B cell (primary cell): ENCODE results near the gene PACSIN3. TPM values are rescaled to one million over a fixed set of nuclear protein-coding genes. Genes with fewer than 3 reads are reported as not detected.
A peak's percentile ranks its signal among the peaks of the same experiment; 100 is the strongest.

Experiments
- ATAC-seq: fragments of 200-7000 bp; cut with Tn5 transposase; one replicate; pipeline ENCODE4 v1.10.0; 2021; ENCODE audit warnings: low read depth, mild to moderate bottlenecking, moderate number of reproducible peaks, moderate library complexity
- CTCF ChIA-PET: fragments of 350-600 bp; sonication (Branson Sonifier 250); formaldehyde crosslinking; loops from one replicate; lab custom pipeline; 2021; ENCODE audit warnings: antibody characterized with exemption, inconsistent platforms; lab: Charles Lee
- POLR2A ChIA-PET: fragments of 350-600 bp; sonication (Branson Sonifier 250); formaldehyde crosslinking; loops from one replicate; lab custom pipeline; 2021; ENCODE audit warnings: antibody characterized with exemption; lab: Charles Lee
- DNase-seq: peaks from one replicate; pipeline ENCODE4 v3.0.0; 2013
- H2AFZ ChIP-seq: 2 replicates; pipeline ENCODE4 v1.6.1; 2012; ENCODE audit warnings: mild to moderate bottlenecking, low read depth, low read length; ENCODE audit not compliant: insufficient read depth, poor library complexity, severe bottlenecking
- H3K27ac ChIP-seq, 2 donors: 1 replicate in 1 of 2; 2 replicates in 1 of 2; pipeline ENCODE4 v1.5.1; 2012 to 2013; ENCODE audit warnings: low read length in 2 of 2, mild to moderate bottlenecking in 2 of 2, moderate library complexity in 1 of 2
- H3K27me3 ChIP-seq, 4 experiments: fragments of 200-600 bp in 1 of 4; sonication (generic) in 1 of 4; replicated peaks in 1 of 4; 1 replicate in 2 of 4; 2 replicates in 2 of 4; pipeline versions ENCODE4 v1.6.1 to v1.7.0; 2013 to 2016; ENCODE audit warnings: low read length in 3 of 4, mild to moderate bottlenecking in 2 of 4, mixed read lengths in 1 of 4, moderate library complexity in 1 of 4; ENCODE audit not compliant: insufficient read depth in 4 of 4, control insufficient read depth in 3 of 4; ENCODE audit errors: control extremely low read depth in 1 of 4
- H3K36me3 ChIP-seq, 2 experiments: replicated peaks in 1 of 2; 1 replicate in 1 of 2; 2 replicates in 1 of 2; pipeline versions ENCODE4 v1.6.1 to v1.7.1; 2013; ENCODE audit warnings: low read length in 1 of 2; ENCODE audit not compliant: insufficient read depth in 2 of 2, control insufficient read depth in 1 of 2; ENCODE audit errors: control extremely low read depth in 1 of 2, extremely low read depth in 1 of 2
- H3K4me1 ChIP-seq, 2 donors: fragments of 200-600 bp in 1 of 2; sonication (generic) in 1 of 2; 1 replicate in 1 of 2; 2 replicates in 1 of 2; pipeline versions ENCODE4 v1.5.1 to v1.6.1; 2013 to 2017; ENCODE audit warnings: low read length in 2 of 2; ENCODE audit not compliant: control insufficient read depth in 2 of 2, insufficient read depth in 2 of 2
- H3K4me2 ChIP-seq: replicated peaks from 2 replicates; pipeline ENCODE3; 2012; ENCODE audit warnings: mild to moderate bottlenecking, low read depth, low read length; ENCODE audit not compliant: poor library complexity, severe bottlenecking
- H3K4me3 ChIP-seq, 5 experiments: fragments of 200-600 bp in 1 of 5; sonication (generic) in 1 of 5; 1 replicate in 3 of 5; 2 replicates in 2 of 5; pipeline versions ENCODE4 v1.5.1 to v1.7.0; 2011 to 2016; ENCODE audit warnings: low read length in 4 of 5, mild to moderate bottlenecking in 4 of 5, low read depth in 2 of 5, control low read depth in 1 of 5, moderate library complexity in 1 of 5; ENCODE audit not compliant: insufficient read depth in 1 of 5; ENCODE audit errors: control extremely low read depth in 1 of 5, extremely low read depth in 1 of 5
- H3K79me2 ChIP-seq: fragments of 200-600 bp; sonication (generic); one replicate; pipeline ENCODE4 v1.6.0; 2016; ENCODE audit warnings: low read length; ENCODE audit not compliant: control insufficient read depth, insufficient read depth
- H3K9ac ChIP-seq: fragments of 200-600 bp; sonication (generic); 2 replicates; pipeline ENCODE4 v1.6.1; 2017; ENCODE audit warnings: mild to moderate bottlenecking, low read length, moderate library complexity
- H3K9me3 ChIP-seq, 3 donors: one replicate each; pipeline versions ENCODE4 v1.6.1 to v1.7.1; 2013; ENCODE audit warnings: low read length in 2 of 3; ENCODE audit not compliant: control insufficient read depth in 2 of 3, insufficient read depth in 1 of 3; ENCODE audit errors: control extremely low read depth in 1 of 3
- H4K20me1 ChIP-seq: 2 replicates; pipeline ENCODE4 v1.6.0; 2012; ENCODE audit warnings: mild to moderate bottlenecking, low read length; ENCODE audit not compliant: insufficient read depth, control insufficient read depth, poor library complexity, severe bottlenecking
- H3K27ac Mint-ChIP-seq: one replicate; pipeline ENCODE4 v1.8.0; 2021; ENCODE audit warnings: mixed read lengths
- H3K27me3 Mint-ChIP-seq: one replicate; pipeline ENCODE4 v1.8.0; 2021; ENCODE audit warnings: mixed read lengths
- H3K4me1 Mint-ChIP-seq: one replicate; pipeline ENCODE4 v1.8.0; 2021; ENCODE audit warnings: mixed read lengths
- H3K4me3 Mint-ChIP-seq: one replicate; pipeline ENCODE4 v1.8.0; 2021; ENCODE audit warnings: mixed read lengths
- H3K9me3 Mint-ChIP-seq: one replicate; pipeline ENCODE4 v1.8.0; 2022; ENCODE audit warnings: mixed read lengths; ENCODE audit not compliant: insufficient read depth
- EZH2 ChIP-seq: IDR thresholded peaks from 2 replicates; pipeline ENCODE4 v1.6.1; 2012; ENCODE audit warnings: borderline replicate concordance, low read depth, mild to moderate bottlenecking, moderate library complexity, low read length; ENCODE audit not compliant: insufficient read depth, poor library complexity, severe bottlenecking
- WGBS: methylation state at CpG from one replicate; pipeline ENCODE4 v1.1.5; 2013; ENCODE audit warnings: missing lambda C conversion rate; ENCODE audit not compliant: insufficient coverage; 5-methylcytosine and 5-hydroxymethylcytosine counted together
- intact Hi-C: fragments of 100-400 bp; cut with micrococcal nuclease; formaldehyde crosslinking; loops from one replicate; pipeline ENCODE4 v1.10.0; 2022
- polyA plus RNA-seq: library from polyadenylated mRNA; depleted of rRNA; stranded (reverse); fragments of >200 nt; gene quantifications from 2 replicates; pipeline ENCODE4 v1.2.3, GENCODE V29; 2012
- total RNA-seq, 2 donors: library from RNA; stranded (reverse); fragments of 120-200 nt in 1 of 2; gene quantifications; 1 replicate in 1 of 2; 2 replicates in 1 of 2; pipeline versions ENCODE4 v1.2.3 to v1.2.4, GENCODE V29; 2013 to 2022
- TF ChIP-seq, protein P1 (sequence below): fragments of 200-600 bp; IDR thresholded peaks from one replicate; pipeline ENCODE4 v1.8.0; 2022; ENCODE audit warnings: antibody characterized with exemption, mild to moderate bottlenecking

PACSIN3 gene
- total and polyA plus RNA-seq, 2 donors (not counting 1 experiment from before 2014, with no cell fraction given): 2.1 TPM; not detected in 1

DNA sequence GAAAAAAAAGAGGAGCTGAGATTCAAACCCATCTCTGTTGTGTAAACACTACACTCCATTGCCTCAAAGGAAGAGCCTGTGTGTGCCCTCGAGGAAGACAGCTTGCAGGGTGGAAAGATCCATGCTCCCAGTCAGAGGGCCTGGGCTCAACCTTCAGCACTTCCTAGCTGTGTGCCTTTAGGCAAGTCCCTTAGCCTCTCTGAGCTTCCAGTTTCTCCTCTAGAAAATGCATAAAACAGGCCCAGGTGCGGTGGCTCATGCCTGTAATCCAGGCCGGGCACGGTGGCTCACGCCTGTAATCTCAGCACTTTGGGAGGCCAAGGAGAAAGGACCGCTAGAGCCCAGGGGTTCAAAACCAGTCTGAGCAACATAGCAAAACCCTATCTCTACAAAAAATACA is 5.0 kb downstream of the PACSIN3 start:
- H3K9me3 ChIP-seq: peaks cover 0 to 8% (median 0%) of the 10 kb centered on the region in 3 donors
- ChIA-PET POLR2A (interaction anchor here (0.6 kb wide), 1 partner anchor 12 kb away, joined by 3 read pairs; no protein-coding TSS in a partner anchor), CTCF (interaction anchor here (1.0 to 2.2 kb wide), 4 partner anchors 10 to 273 kb away, joined by 3 to 7 read pairs (median 4); no protein-coding TSS in a partner anchor)
- no peak overlapping the region for H3K4me3 Mint-ChIP-seq
- no peak overlapping the region for H3K27ac Mint-ChIP-seq
- peaks cover 0 to 27% (median 7%) of the 10 kb centered on the region in 4 experiments for H3K27me3 ChIP-seq
- H3K4me1 Mint-ChIP-seq: peaks cover 16% of the 10 kb centered on the region
- no peak overlapping the region for H3K4me2 ChIP-seq
- no peak overlapping the region for H3K27ac ChIP-seq
- DNase-seq: no peak
- intact Hi-C loops: no loop called here
- H4K20me1 ChIP-seq: no peaks in the 10 kb centered on the region
- ATAC-seq: no peak
- 95% methylated on average over 5 of the region's 6 CpGs for WGBS
- H3K27me3 Mint-ChIP-seq: peaks cover 10% of the 10 kb centered on the region
- H3K79me2 ChIP-seq: peaks cover 9% of the 10 kb centered on the region
- no peaks in the 10 kb centered on the region for H3K9me3 Mint-ChIP-seq
- no peak overlapping the region for H3K9ac ChIP-seq
- TF ChIP-seq EZH2: no peak
- TF ChIP-seq, protein P1, sequence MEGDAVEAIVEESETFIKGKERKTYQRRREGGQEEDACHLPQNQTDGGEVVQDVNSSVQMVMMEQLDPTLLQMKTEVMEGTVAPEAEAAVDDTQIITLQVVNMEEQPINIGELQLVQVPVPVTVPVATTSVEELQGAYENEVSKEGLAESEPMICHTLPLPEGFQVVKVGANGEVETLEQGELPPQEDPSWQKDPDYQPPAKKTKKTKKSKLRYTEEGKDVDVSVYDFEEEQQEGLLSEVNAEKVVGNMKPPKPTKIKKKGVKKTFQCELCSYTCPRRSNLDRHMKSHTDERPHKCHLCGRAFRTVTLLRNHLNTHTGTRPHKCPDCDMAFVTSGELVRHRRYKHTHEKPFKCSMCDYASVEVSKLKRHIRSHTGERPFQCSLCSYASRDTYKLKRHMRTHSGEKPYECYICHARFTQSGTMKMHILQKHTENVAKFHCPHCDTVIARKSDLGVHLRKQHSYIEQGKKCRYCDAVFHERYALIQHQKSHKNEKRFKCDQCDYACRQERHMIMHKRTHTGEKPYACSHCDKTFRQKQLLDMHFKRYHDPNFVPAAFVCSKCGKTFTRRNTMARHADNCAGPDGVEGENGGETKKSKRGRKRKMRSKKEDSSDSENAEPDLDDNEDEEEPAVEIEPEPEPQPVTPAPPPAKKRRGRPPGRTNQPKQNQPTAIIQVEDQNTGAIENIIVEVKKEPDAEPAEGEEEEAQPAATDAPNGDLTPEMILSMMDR: no peak
- no peak overlapping the region for H3K4me3 ChIP-seq
- H3K4me1 ChIP-seq: peaks cover 18 to 22% of the 10 kb centered on the region in 2 donors
- H3K36me3 ChIP-seq: no peaks in the 10 kb centered on the region
- H2AFZ ChIP-seq: no peak overlapping the region

- WGBS: 94% methylated on average over 31 of the region's 35 CpGs
- peaks cover 0 to 5% of the 10 kb centered on the region in 2 experiments for H3K36me3 ChIP-seq
- Mint-ChIP-seq H3K9me3 (no peaks in the 10 kb centered on the region), H3K27me3 (peaks cover 10% of the 10 kb centered on the region), H3K4me1 (peaks cover 24% of the 10 kb centered on the region), H3K4me3 (no peak overlapping the region), H3K27ac (no peak overlapping the region)
- H3K4me3 ChIP-seq: no peak overlapping the region
- ChIA-PET POLR2A (interaction anchor here (0.6 to 1.0 kb wide), 3 partner anchors 92 to 338 kb away, joined by 3 read pairs; no protein-coding TSS in a partner anchor), CTCF (interaction anchor here (0.9 to 5.0 kb wide), 10 partner anchors 9 to 274 kb away, joined by 3 to 37 read pairs (median 5); partner anchors contain the start of genes ACP2 and DDB2)
- DNase-seq (peak; percentile 7), ATAC-seq (no peak)
- H3K4me2 ChIP-seq: no peak overlapping the region
- H3K4me1 ChIP-seq: peaks cover 21 to 26% of the 10 kb centered on the region in 2 donors
- no peak overlapping the region for H3K27ac ChIP-seq
- no peak overlapping the region for H2AFZ ChIP-seq
- intact Hi-C loops: no loop called here
- H3K9ac ChIP-seq: no peak overlapping the region
- H3K27me3 ChIP-seq: peaks cover 0 to 20% (median 6%) of the 10 kb centered on the region in 4 experiments
- peaks cover 20% of the 10 kb centered on the region for H3K79me2 ChIP-seq
- peaks cover 0 to 5% (median 0%) of the 10 kb centered on the region in 3 donors for H3K9me3 ChIP-seq
- H4K20me1 ChIP-seq: peaks cover 8% of the 10 kb centered on the region
- TF ChIP-seq, protein P1: no peak
Observed at GRCh38 chr11:47180006-47180787, 6.0 kb downstream of the PACSIN3 start.
